HepG2 (cell line): ENCODE measurements around the gene SNAPC4. TPM values are rescaled to one million over a fixed set of nuclear protein-coding genes. Genes with fewer than 3 reads are reported as not detected.

Experiments used
- AKNA ChIP-seq: sonication (generic); formaldehyde crosslinking; IDR thresholded peaks from 2 replicates; pipeline ENCODE4 v1.4.0; 2020; ENCODE audit warnings: missing genetic modification reagents, borderline replicate concordance
- CTCF ChIP-seq: sonication (generic); formaldehyde crosslinking; IDR thresholded peaks from 2 replicates; pipeline ENCODE4 v1.5.0; 2020; ENCODE audit warnings: mild to moderate bottlenecking, missing genetic modification reagents, moderate library complexity
- DZIP1 ChIP-seq: sonication (generic); formaldehyde crosslinking; IDR thresholded peaks from 2 replicates; pipeline ENCODE4 v1.5.0; 2020; ENCODE audit warnings: mild to moderate bottlenecking, missing genetic modification reagents
- JUNB ChIP-seq: sonication (generic); formaldehyde crosslinking; IDR thresholded peaks from 2 replicates; pipeline ENCODE4 v1.8.0; 2022; ENCODE audit warnings: missing genetic modification reagents, mild to moderate bottlenecking, borderline replicate concordance
- KAT7 ChIP-seq: IDR thresholded peaks from 2 replicates; pipeline ENCODE4 v1.6.1; 2018; ENCODE audit warnings: borderline replicate concordance, missing compliant biosample characterization
- NFKB2 ChIP-seq: sonication (generic); formaldehyde crosslinking; IDR thresholded peaks from 2 replicates; pipeline ENCODE4 v1.4.0; 2020; ENCODE audit warnings: missing genetic modification reagents, borderline replicate concordance
- PRPF4 ChIP-seq: fragments of 200-400 bp; formaldehyde crosslinking; IDR thresholded peaks from 2 replicates; pipeline ENCODE4 v1.6.1; 2016; ENCODE audit warnings: low read length, low read depth; ENCODE audit not compliant: poor library complexity, severe bottlenecking
- SKI ChIP-seq: fragments of 450-650 bp; IDR thresholded peaks from one replicate; pipeline ENCODE4 v1.6.1; 2018; ENCODE audit warnings: mild to moderate bottlenecking; ENCODE audit not compliant: partially characterized antibody
- SMAD9 ChIP-seq: sonication (generic); formaldehyde crosslinking; IDR thresholded peaks from 2 replicates; pipeline ENCODE4 v1.5.1; 2020; ENCODE audit warnings: mild to moderate bottlenecking, missing genetic modification reagents
- ZBTB20 ChIP-seq: sonication (generic); formaldehyde crosslinking; IDR thresholded peaks from 2 replicates; pipeline ENCODE4 v1.8.1; 2023; ENCODE audit warnings: missing genetic modification reagents, low read depth, mild to moderate bottlenecking, borderline replicate concordance
- ZNF292 ChIP-seq: sonication (generic); formaldehyde crosslinking; IDR thresholded peaks from 2 replicates; pipeline ENCODE4 v1.8.1; 2022; ENCODE audit warnings: mild to moderate bottlenecking, low read depth, missing genetic modification reagents, borderline replicate concordance
- polyA plus RNA-seq, 8 experiments: library from polyadenylated mRNA; depleted of rRNA in 3 of 8; stranded (reverse) in 7 of 8; unstranded in 1 of 8; fragments of >200 nt; fragmentation: Illumina TruSeq in 4 of 8; extraction: Trizol in 4 of 8; gene quantifications; 2 replicates each; pipeline versions ENCODE4 v1.2.1 to v1.2.3, GENCODE V29; 2011 to 2016; ENCODE audit warnings: low read depth in 4 of 8, missing spikeins in 1 of 8, mixed read lengths in 1 of 8; ENCODE audit not compliant: insufficient read depth in 1 of 8
- total RNA-seq, 5 experiments: library from RNA; depleted of rRNA; stranded (reverse); fragments of >200 nt; fragmentation: Illumina TruSeq; extraction: Trizol; gene quantifications; 2 replicates each; pipeline ENCODE4 v1.2.3, GENCODE V29; 2016; ENCODE audit warnings: low read depth in 1 of 5
- TF ChIP-seq, protein P1 (sequence below), 2 experiments: sonication (generic) in 1 of 2; formaldehyde crosslinking in 1 of 2; IDR thresholded peaks; 2 replicates each; pipeline versions ENCODE4 v1.4.0 to v1.6.1; 2018 to 2020; ENCODE audit warnings: missing genetic modification reagents in 2 of 2, borderline replicate concordance in 1 of 2, low read depth in 1 of 2, mild to moderate bottlenecking in 1 of 2, missing biosample characterization in 1 of 2
- TF ChIP-seq, protein P2 (sequence below): sonication (generic); formaldehyde crosslinking; IDR thresholded peaks from 2 replicates; pipeline ENCODE4 v1.4.0; 2020; ENCODE audit warnings: missing genetic modification reagents, borderline replicate concordance

SNAPC4 gene
- total and polyA plus RNA-seq, 2 of the 13 experiments (the other 11 are each of a cell fraction or from before 2014, with no cell fraction given), result 2.0 to 6.0 TPM

DNA sequence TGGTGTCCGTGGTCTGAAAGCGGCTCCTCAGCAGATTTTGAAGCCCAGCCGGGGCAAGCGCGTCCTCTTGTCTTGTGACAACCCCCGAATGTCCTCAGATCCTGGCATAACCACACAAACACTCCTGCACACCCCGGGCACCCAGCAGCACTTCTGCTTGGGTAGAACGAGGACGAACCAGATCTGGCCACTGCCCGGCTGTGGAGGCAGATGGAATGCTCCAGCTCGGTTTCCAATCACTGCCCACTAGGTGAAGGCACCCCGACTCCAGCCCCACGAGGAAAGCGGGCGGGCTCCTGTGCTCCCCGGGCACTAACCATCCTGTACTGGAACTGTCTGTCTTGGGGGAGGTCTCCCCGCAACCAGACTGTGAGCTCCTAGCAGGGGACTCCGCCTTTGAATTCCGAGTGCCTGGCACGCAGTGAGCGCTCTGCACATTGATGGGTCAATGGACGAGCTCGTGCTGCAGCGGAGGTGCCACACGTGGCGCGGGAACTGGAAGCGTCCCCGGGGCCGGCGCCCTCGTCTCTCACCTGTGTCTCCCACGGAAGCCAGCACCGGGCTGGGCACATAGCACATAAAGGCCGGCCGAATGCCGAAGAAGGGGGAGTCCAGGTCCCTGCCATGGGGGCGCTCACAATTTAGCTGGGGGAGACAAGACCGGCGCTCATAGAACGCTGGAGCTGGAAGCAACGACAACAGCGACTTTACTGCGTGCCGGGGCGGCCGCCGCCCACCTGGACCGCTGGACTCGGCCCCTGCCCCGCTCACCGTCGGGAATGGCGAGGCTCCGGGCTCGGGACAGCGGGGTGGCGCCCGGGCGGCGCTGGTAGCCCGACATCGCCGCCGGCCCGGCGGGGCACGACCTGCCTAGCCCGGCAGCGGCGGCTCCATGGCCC is 9.8 kb upstream of the SNAPC4 start (continued):
- TF ChIP-seq ZBTB20 (CRISPR knock-in tag), result peak; percentile 40; the same call in 1 of the 2 replicates
- TF ChIP-seq CTCF, result no peak
- TF ChIP-seq, protein P1, sequence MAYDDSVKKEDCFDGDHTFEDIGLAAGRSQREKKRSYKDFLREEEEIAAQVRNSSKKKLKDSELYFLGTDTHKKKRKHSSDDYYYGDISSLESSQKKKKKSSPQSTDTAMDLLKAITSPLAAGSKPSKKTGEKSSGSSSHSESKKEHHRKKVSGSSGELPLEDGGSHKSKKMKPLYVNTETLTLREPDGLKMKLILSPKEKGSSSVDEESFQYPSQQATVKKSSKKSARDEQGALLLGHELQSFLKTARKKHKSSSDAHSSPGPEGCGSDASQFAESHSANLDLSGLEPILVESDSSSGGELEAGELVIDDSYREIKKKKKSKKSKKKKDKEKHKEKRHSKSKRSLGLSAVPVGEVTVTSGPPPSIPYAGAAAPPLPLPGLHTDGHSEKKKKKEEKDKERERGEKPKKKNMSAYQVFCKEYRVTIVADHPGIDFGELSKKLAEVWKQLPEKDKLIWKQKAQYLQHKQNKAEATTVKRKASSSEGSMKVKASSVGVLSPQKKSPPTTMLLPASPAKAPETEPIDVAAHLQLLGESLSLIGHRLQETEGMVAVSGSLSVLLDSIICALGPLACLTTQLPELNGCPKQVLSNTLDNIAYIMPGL (CRISPR knock-in tag; IDR thresholded peaks at IDR 0.05; ENCODE audit: borderline replicate concordance in 1 of 2, low read depth in 1 of 2), result peak in 1 of 2 experiments; percentile 5; a peak in 1 of 4 replicates
- no peak for TF ChIP-seq JUNB (CRISPR knock-in tag)
- TF ChIP-seq SMAD9 (CRISPR knock-in tag), result no peak
- 0 out of 2 replicates have a peak, but pooled peaks have one; percentile 46 for TF ChIP-seq AKNA
- TF ChIP-seq NFKB2 (CRISPR knock-in tag), result 0 out of 2 replicates have a peak, but pooled peaks have one; percentile 47
- TF ChIP-seq, protein P2, sequence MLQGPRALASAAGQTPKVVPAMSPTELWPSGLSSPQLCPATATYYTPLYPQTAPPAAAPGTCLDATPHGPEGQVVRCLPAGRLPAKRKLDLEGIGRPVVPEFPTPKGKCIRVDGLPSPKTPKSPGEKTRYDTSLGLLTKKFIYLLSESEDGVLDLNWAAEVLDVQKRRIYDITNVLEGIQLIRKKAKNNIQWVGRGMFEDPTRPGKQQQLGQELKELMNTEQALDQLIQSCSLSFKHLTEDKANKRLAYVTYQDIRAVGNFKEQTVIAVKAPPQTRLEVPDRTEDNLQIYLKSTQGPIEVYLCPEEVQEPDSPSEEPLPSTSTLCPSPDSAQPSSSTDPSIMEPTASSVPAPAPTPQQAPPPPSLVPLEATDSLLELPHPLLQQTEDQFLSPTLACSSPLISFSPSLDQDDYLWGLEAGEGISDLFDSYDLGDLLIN, result peak; percentile 53; the same call in 1 of the 2 replicates
- TF ChIP-seq DZIP1 (CRISPR knock-in tag), result peak; percentile 61; the same call in 1 of the 2 replicates
- no peak for TF ChIP-seq SKI
- no peak for TF ChIP-seq PRPF4
- no peak for TF ChIP-seq KAT7 (CRISPR knock-in tag)
- TF ChIP-seq ZNF292 (CRISPR knock-in tag), result no peak
